IPS DF 4.7 (cell line): ENCODE data around the gene ZNF549.
A peak's percentile ranks its signal among the peaks of the same experiment; 100 is the strongest.

ENCODE experiments used
- DNase-seq: peaks from one replicate; pipeline ENCODE4 v3.0.0-alpha.2; 2013; ENCODE audit warnings: low spot score; ENCODE audit errors: extremely low read depth

The ZNF549 gene

GRCh38 chr19:57566396-57567265 lies 39.5 kb downstream of the ZNF549 start:
- no peak for DNase-seq

- no peak for DNase-seq
These were observed 43.6 kb downstream of the ZNF549 start for GRCh38 chr19:57570707-57571106.

- no peak for DNase-seq
These were observed 45.3 kb downstream of the ZNF549 start for GRCh38 chr19:57572415-57572947.

GRCh38 chr19:57576661-57577060 lies 49.5 kb downstream of the ZNF549 start:
- DNase-seq, result no peak

DNA sequence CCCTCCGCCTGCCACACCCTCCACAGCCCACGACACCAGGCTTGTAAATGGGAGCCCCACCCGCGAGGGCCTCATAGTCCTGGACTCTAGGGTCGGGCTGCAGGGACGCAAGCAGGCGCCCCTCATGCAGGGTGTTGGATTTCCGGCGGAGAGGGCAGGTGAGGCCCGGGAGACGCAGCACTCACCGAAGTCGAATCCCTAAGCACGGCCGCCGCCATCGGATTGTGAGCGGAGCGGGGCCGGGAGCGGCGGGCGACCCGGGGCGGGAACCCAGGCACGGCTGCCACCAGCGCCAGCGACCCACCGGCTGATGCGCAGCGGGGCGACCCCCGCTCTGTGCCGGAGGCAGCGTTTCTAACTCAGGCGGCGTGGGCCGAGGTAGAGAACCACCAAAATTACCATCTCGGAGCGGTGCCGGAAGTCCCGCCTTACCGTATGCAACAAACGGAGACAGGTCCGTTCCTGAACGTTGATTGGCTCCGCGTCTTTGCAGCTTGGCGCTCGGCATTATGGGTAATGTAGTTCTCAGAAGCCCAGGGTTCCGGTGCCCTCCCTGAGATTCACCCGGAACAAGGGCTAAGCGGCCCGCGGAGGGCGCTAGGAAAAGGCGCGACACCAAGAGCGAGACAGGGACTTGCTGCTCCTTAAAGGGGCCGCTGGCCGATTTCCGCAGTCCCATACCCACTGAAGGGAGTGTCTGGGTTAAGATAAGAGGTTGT lies 51.5 kb downstream of the ZNF549 start, which contains the start of gene ZNF416:
TSS of gene ZNF416 (minus strand) at position 425 of the 719 bp plus-strand sequence. CDS start at position 218, 207 bp downstream.
- DNase-seq, result peak; percentile 99

- no peak for DNase-seq
These were observed 56.0 kb downstream of the ZNF549 start for GRCh38 chr19:57583104-57583520.

DNA sequence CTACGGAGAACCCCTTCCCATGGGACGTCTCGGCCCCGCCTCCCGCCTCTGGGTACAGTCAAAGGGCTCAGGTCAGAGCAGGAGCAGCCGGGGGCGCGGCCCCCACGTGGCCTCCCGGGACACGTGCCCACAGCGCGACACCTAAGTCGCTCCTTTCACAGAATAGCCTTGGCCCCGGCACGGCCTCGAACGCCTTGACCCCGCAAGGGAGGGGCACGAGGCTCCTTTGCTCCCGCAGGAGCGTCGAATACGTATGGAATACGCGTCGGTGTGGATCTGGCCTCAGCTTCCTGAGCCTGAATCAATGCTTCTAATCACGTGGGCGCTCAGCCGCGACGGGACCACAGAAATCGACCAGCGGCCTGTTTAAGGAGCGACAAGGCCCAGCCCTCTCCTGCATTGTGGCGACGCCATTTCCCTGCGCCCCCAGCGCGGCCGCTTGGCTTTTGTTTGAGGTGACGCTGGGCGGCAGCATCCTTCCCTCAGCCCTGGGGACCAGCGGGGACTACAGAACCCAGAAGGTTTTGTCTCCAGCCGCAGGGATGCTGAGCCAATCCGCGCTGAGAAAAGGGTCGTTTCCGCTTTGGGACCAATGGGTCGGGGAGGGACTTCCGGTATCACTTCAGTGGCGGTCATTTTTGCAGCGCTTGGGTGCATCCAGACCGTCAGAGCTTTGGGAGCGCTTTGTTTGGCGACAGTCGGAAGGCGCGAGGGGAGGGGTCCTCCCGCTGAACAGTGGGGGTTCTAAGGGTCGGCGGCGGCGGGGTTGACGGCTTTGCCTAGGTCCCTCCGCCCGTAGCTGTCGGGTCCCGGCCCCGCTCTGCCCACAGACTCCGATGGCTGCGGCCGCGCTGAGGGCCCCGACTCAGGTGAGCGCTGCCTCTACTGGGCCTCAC lies 56.6 kb downstream of the ZNF549 start, which contains the start of gene ZIK1:
TSS of gene ZIK1 (plus strand) at position 625 of the 896 bp plus-strand sequence. CDS start at position 837, 212 bp downstream.
- DNase-seq, result peak; percentile 95

DNA sequence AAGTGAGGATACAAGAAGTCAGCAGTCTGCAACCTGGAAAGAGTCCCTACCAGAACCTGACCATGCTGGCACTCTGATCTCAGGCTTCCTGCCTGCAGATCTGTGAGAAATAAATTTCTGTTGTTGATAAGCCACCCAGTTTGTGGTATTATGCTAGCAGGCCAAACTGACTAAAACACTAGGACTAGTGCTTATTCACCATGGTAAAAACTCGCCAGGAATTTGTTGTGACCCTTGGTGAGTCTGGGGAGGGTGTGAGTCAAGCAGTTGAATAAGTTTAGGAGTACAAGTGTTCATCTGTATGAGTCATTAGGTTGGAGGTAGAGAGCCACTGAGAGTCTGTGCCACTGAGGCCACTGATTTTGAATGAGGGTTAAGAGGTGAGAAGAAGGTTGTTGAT lies 60.4 kb downstream of the ZNF549 start:
- DNase-seq, result no peak

- DNase-seq, result no peak
These were observed 72.2 kb downstream of the ZNF549 start for GRCh38 chr19:57599377-57599760.

DNA sequence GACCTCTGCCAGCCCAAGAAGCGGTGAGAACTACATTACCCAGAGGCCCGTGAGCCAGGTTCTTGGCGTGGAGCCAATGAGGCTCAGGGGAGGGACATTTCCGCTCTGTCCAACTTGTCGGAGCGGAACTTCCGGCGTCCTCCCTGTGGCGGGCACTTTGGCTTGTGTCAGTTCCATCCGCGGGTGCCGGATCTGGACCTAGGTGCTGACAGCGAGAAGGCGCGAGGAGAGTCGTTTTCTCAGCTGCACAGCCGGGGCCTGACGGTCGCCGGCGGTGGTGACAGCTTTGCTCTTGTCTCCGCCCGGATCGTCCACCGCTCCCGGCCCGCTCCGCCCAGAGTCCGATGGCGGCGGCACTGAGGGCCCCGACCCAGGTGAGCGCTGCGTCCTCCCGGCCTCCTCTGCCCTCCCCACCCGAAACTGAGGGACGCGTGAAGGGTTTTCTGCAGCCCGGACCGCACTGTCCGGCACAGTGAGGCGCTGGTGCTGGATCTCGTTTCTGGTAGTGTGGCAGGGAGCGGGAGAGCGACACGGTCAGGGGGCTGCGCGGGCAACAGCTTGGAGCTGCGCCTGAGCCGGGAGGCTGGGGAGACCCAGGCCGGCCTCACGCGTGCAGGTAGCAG lies 72.7 kb downstream of the ZNF549 start, which contains the start of gene ZNF530:
TSS of gene ZNF530 (plus strand) at position 125 of the 623 bp plus-strand sequence. CDS start 4,461 bp downstream, outside the sequence.
- peak; percentile 79 for DNase-seq

DNA sequence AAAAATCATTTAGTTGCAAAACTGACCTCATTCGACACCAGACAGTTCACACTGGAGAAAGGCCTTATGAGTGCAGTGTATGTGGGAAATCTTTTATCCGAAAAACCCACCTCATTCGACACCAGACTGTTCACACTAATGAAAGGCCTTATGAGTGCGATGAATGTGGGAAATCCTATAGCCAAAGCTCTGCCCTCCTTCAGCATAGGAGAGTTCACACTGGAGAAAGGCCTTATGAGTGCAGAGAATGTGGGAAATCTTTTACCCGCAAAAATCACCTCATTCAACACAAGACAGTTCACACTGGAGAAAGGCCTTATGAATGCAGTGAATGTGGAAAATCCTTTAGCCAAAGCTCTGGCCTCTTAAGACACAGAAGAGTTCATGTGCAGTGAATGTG lies 79.8 kb downstream of the ZNF549 start:
- no peak for DNase-seq
